HCT116 (cell line): ENCODE results near the gene C7orf33. TPM values are rescaled to one million over a fixed set of nuclear protein-coding genes. Genes with fewer than 3 reads are reported as not detected.

Source experiments
- ATAC-seq: fragments of 200-7000 bp; cut with Tn5 transposase; 2 replicates; pipeline ENCODE4 v1.9.1; 2020; ENCODE audit warnings: mild to moderate bottlenecking, moderate library complexity
- BruUV-seq: library from RNA; stranded (reverse); fragments of 400-500 nt; replicated peaks from 2 replicates; lab custom pipeline; 2021; lab: Mats Ljungman, UMichigan
- CTCF ChIA-PET: fragments of 300-600 bp; sonication (Branson Sonifier 250); formaldehyde crosslinking; loops from one replicate; lab custom pipeline; 2021; ENCODE audit warnings: antibody characterized with exemption; lab: Charles Lee
- POLR2A ChIA-PET: fragments of 300-600, 350-600 bp; sonication (Branson Sonifier 250); formaldehyde crosslinking; loops from one replicate; lab custom pipeline; 2021; ENCODE audit warnings: antibody characterized with exemption; lab: Charles Lee
- RAD21 ChIA-PET, 2 experiments: fragments of 300-600 bp; sonication (Branson Sonifier 250); formaldehyde crosslinking; loops; one replicate each; lab custom pipeline; 2023; ENCODE audit warnings: low total read pairs in 2 of 2; ENCODE audit not compliant: uncharacterized antibody in 2 of 2, unreplicated experiment in 2 of 2, low non-redundant PET in 1 of 2; lab: Charles Lee
- DNase-seq: peaks from one replicate; pipeline ENCODE4 v3.0.0-alpha.2; 2010; ENCODE audit warnings: low read depth, low spot score
- H2AFZ ChIP-seq: fragments of 200-600 bp; shearing (Covaris generic), sonication (generic); 2 replicates; pipeline ENCODE4 v1.6.1; 2017; ENCODE audit warnings: low read depth, mixed run types, mixed read lengths, antibody characterized with exemption, low read length; ENCODE audit not compliant: poor library complexity, severe bottlenecking
- H3K27ac ChIP-seq: 2 replicates; pipeline ENCODE4 v1.5.1; 2012; ENCODE audit warnings: low read depth, low read length
- H3K27me3 ChIP-seq: fragments of 200-600 bp; sonication (generic); 2 replicates; pipeline ENCODE4 v1.6.1; 2016; ENCODE audit warnings: mixed run types, low read length, mixed read lengths; ENCODE audit not compliant: insufficient read depth
- H3K36me3 ChIP-seq, 2 experiments: fragments of 200-500 bp in 1 of 2; fragments of 200-600 bp in 1 of 2; sonication (Bioruptor generic) in 1 of 2; sonication (generic) in 1 of 2; 2 replicates each; pipeline versions ENCODE4 v1.5.1 to v1.6.1; 2014 to 2016; ENCODE audit warnings: low read length in 2 of 2, inconsistent platforms in 1 of 2, mixed read lengths in 1 of 2, mixed run types in 1 of 2; ENCODE audit not compliant: insufficient read depth in 2 of 2, control insufficient read depth in 1 of 2
- H3K4me1 ChIP-seq, 2 experiments: fragments of 200-600 bp in 1 of 2; sonication (generic) in 1 of 2; 2 replicates each; pipeline versions ENCODE4 v1.5.1 to v1.6.1; 2012 to 2017; ENCODE audit warnings: low read length in 2 of 2, inconsistent platforms in 1 of 2, mild to moderate bottlenecking in 1 of 2, mixed read lengths in 1 of 2, mixed run types in 1 of 2, moderate library complexity in 1 of 2; ENCODE audit not compliant: insufficient read depth in 2 of 2, control insufficient read depth in 1 of 2
- H3K4me2 ChIP-seq: fragments of 200-600 bp; sonication (generic); 2 replicates; pipeline ENCODE4 v1.6.1; 2017; ENCODE audit warnings: mixed run types, low read length, mixed read lengths
- H3K4me3 ChIP-seq, 2 experiments: fragments of 200-600 bp in 1 of 2; sonication (generic) in 1 of 2; replicated peaks in 1 of 2; 2 replicates each; pipeline ENCODE4 v1.5.1; 2011 to 2016; ENCODE audit warnings: low read length in 2 of 2, control low read depth in 1 of 2, low read depth in 1 of 2, mild to moderate bottlenecking in 1 of 2, mixed read lengths in 1 of 2, mixed run types in 1 of 2
- H3K79me2 ChIP-seq: fragments of 200-600 bp; sonication (generic); 2 replicates; pipeline ENCODE4 v1.6.1; 2017; ENCODE audit warnings: mild to moderate bottlenecking, mixed run types, low read length, moderate library complexity, mixed read lengths; ENCODE audit not compliant: insufficient read depth
- H3K9ac ChIP-seq: fragments of 200-600 bp; sonication (generic); 2 replicates; pipeline ENCODE4 v1.6.1; 2016; ENCODE audit warnings: low read length, mixed read lengths
- H3K9me2 ChIP-seq: fragments of 200-600 bp; sonication (generic), shearing (Covaris generic); 2 replicates; pipeline ENCODE4 v1.6.1; 2017; ENCODE audit warnings: mixed run types, mild to moderate bottlenecking, moderate library complexity; ENCODE audit not compliant: insufficient read depth
- H3K9me3 ChIP-seq, 2 experiments: fragments of 200-500 bp in 1 of 2; fragments of 200-600 bp in 1 of 2; sonication (Bioruptor generic) in 1 of 2; sonication (generic) in 1 of 2; 2 replicates each; pipeline ENCODE4 v1.6.1; 2014 to 2017; ENCODE audit warnings: low read length in 2 of 2, mixed read lengths in 2 of 2, inconsistent platforms in 1 of 2, low read depth in 1 of 2, mild to moderate bottlenecking in 1 of 2, mixed run types in 1 of 2, moderate library complexity in 1 of 2; ENCODE audit not compliant: control insufficient read depth in 1 of 2, insufficient read depth in 1 of 2
- H4K20me1 ChIP-seq: fragments of 200-600 bp; sonication (generic), shearing (Covaris generic); 2 replicates; pipeline ENCODE4 v1.6.1; 2017; ENCODE audit warnings: mixed run types, mild to moderate bottlenecking, moderate library complexity; ENCODE audit not compliant: insufficient read depth
- CTCF ChIP-seq, 3 experiments: fragments of 200-600 bp in 1 of 3; sonication (generic) in 1 of 3; IDR thresholded peaks in 2 of 3; conservative IDR thresholded peaks in 1 of 3; 2 replicates each; pipeline ENCODE4 v1.5.1; 2012 to 2017; ENCODE audit warnings: low read depth in 2 of 3, low read length in 2 of 3, antibody characterized with exemption in 1 of 3, borderline replicate concordance in 1 of 3, control low read depth in 1 of 3, mild to moderate bottlenecking in 1 of 3, mixed read lengths in 1 of 3, mixed run types in 1 of 3, moderate library complexity in 1 of 3; ENCODE audit not compliant: insufficient read depth in 1 of 3
- ELF1 ChIP-seq: IDR thresholded peaks from 2 replicates; pipeline ENCODE4 v1.6.1; 2012; ENCODE audit warnings: low read depth, borderline replicate concordance
- EZH2phosphoT487 ChIP-seq: fragments of 200-600 bp; IDR thresholded peaks from 2 replicates; pipeline ENCODE4 v1.6.1; 2018; ENCODE audit warnings: antibody characterized with exemption, borderline replicate concordance
- MAX ChIP-seq: IDR thresholded peaks from 2 replicates; pipeline ENCODE4 v1.6.1; 2012
- POLR2A ChIP-seq: IDR thresholded peaks from 2 replicates; pipeline ENCODE4 v1.7.0; 2011; ENCODE audit warnings: borderline replicate concordance; ENCODE audit not compliant: insufficient read depth, insufficient read length; ENCODE audit errors: extremely low read depth
- POLR2AphosphoS5 ChIP-seq: IDR thresholded peaks from 2 replicates; pipeline ENCODE4 v1.6.1; 2011; ENCODE audit warnings: mild to moderate bottlenecking, low read depth, low read length, moderate library complexity
- REST ChIP-seq: IDR thresholded peaks from 2 replicates; pipeline ENCODE4 v1.6.1; 2012; ENCODE audit warnings: low read depth
- SP1 ChIP-seq: IDR thresholded peaks from 2 replicates; pipeline ENCODE4 v1.6.1; 2012; ENCODE audit warnings: low read depth
- SRF ChIP-seq: IDR thresholded peaks from 2 replicates; pipeline ENCODE4 v1.6.1; 2012; ENCODE audit warnings: low read depth
- ZNF274 ChIP-seq: fragments of 200-500 bp; sonication (Bioruptor generic); IDR thresholded peaks from 2 replicates; pipeline ENCODE4 v1.6.1; 2014; ENCODE audit warnings: mild to moderate bottlenecking, low read depth, low read length, inconsistent platforms
- intact Hi-C: fragments of 100-400 bp; cut with micrococcal nuclease; formaldehyde crosslinking; loops from 2 replicates; pipeline ENCODE4 v1.10.0; 2022
- total RNA-seq: library from RNA; stranded (reverse); gene quantifications from one replicate; pipeline ENCODE4 v1.2.1, GENCODE V29; 2021; ENCODE audit not compliant: unreplicated experiment

The C7orf33 gene
- total RNA-seq, 1 experiment from 2014 or later, result not detected

GRCh38 chr7:148571381-148571780 lies 19.2 kb upstream of the C7orf33 start:
- Histone ChIP-seq H2AFZ (no peak overlapping the region), H3K9me3 (no peaks in the 10 kb centered on the region), H3K9ac (no peak overlapping the region), H3K4me2 (no peak overlapping the region), H3K27ac (no peak overlapping the region), H3K36me3 (no peaks in the 10 kb centered on the region), H3K4me3 (no peak overlapping the region), H3K9me2 (no peaks in the 10 kb centered on the region), H3K4me1 (0 out of 4 replicates have a peak, but pooled peaks cover 0 to 4% of the 10 kb centered on the region in 2 experiments), H3K79me2 (no peaks in the 10 kb centered on the region), H3K27me3 (no peaks in the 10 kb centered on the region), H4K20me1 (no peaks in the 10 kb centered on the region)
- ChIA-PET CTCF (no interaction called here), RAD21 (no interaction called here), POLR2A (no interaction called here)
- DNase-seq (no peak), ATAC-seq (no peak)
- TF ChIP-seq POLR2AphosphoS5, result no peak
- no peak for TF ChIP-seq CTCF (IDR thresholded peaks at IDR 0.05 in 2 of 3, conservative IDR thresholded peaks at IDR 0.05 in 1 of 3; ENCODE audit: borderline replicate concordance in 1 of 3, insufficient read depth in 1 of 3, low read depth in 2 of 3, low read length in 2 of 3)
- no peak for TF ChIP-seq SRF
- TF ChIP-seq EZH2phosphoT487, result no peak
- TF ChIP-seq ELF1, result no peak
- TF ChIP-seq ZNF274, result no peak
- no peak for TF ChIP-seq SP1
- TF ChIP-seq POLR2A, result no peak
- TF ChIP-seq MAX, result no peak
- no peak for TF ChIP-seq REST
- BruUV-seq, result no TSS peak
- intact Hi-C loops, result loop anchor here (10.0 kb wide), 1 partner anchor 203 kb away; no protein-coding TSS in a partner anchor
